RWPE1 (cell line): ENCODE data around the gene NRP2.

Source experiments
- CTCF ChIA-PET: fragments of 350-600 bp; sonication (Branson Sonifier 250); formaldehyde crosslinking; extraction: SDS; loops from one replicate; lab custom pipeline; 2021; lab: Yijun Ruan, JAX
- POLR2A ChIA-PET: fragments of 400-600 bp; formaldehyde crosslinking; extraction: SDS; loops from one replicate; lab custom pipeline; 2020; ENCODE audit warnings: antibody characterized with exemption; ENCODE audit not compliant: low non-redundant PET; lab: Yijun Ruan, JAX
- DNase-seq: peaks from one replicate; pipeline ENCODE4 v3.0.0; 2012; ENCODE audit warnings: low spot score
- H3K27ac ChIP-seq: fragments of 450-650 bp; 2 replicates; pipeline ENCODE4 v1.5.1; 2017
- CTCF ChIP-seq: fragments of 450-650 bp; conservative IDR thresholded peaks from 2 replicates; pipeline ENCODE4 v1.5.1; 2017; ENCODE audit warnings: low read depth, mild to moderate bottlenecking

NRP2 gene

GRCh38 chr2:205642599-205643356 is 39.5 kb upstream of the NRP2 start:
- no peak for DNase-seq
- CTCF ChIA-PET = interaction anchor here (0.7 kb wide), 1 partner anchor 17 kb away, joined by 6 read pairs; no protein-coding TSS in a partner anchor

GRCh38 chr2:205643391-205643885 is 38.9 kb upstream of the NRP2 start:
- ChIA-PET POLR2A (no interaction called here), CTCF (interaction anchor here (0.7 kb wide), 1 partner anchor 16 kb away, joined by 6 read pairs; no protein-coding TSS in a partner anchor)
- TF ChIP-seq CTCF = no peak
- no peak overlapping the region for H3K27ac ChIP-seq
- no peak for DNase-seq

More at GRCh38 chr2:205642599-205643356, 39.5 kb upstream of the NRP2 start:
- POLR2A ChIA-PET = no interaction called here
- no peak for TF ChIP-seq CTCF
- no peak overlapping the region for H3K27ac ChIP-seq

GRCh38 chr2:205644018-205644417 is 38.3 kb upstream of the NRP2 start:
- TF ChIP-seq CTCF = no peak
- no peak overlapping the region for H3K27ac ChIP-seq
- ChIA-PET POLR2A (no interaction called here), CTCF (no interaction called here)
- DNase-seq = peak; percentile 28

DNA sequence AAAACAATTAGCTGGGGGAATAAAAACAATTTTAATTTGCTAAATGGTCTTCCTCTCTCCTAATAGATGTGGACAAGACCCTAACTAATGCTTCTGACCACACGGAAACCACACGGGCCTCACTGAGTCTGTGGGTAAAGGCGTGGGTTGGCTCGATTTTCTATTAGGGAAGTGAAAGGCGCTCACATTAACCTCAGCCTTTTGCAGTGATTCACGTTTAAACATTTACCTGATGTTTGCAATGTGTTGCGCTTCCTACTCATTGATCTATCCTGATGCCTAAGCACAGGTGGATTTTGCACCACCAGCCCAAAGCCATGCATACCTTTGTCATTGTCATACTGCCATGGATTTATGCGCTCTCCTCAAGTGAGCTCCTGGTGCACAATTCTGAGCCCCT is 35.6 kb upstream of the NRP2 start:
- CTCF ChIA-PET = no interaction called here
- no peak for TF ChIP-seq CTCF
- no peak overlapping the region for H3K27ac ChIP-seq
- POLR2A ChIA-PET = no interaction called here
- no peak for DNase-seq

- no peak for TF ChIP-seq CTCF
- CTCF ChIA-PET = no interaction called here
- H3K27ac ChIP-seq = no peak overlapping the region
- POLR2A ChIA-PET = no interaction called here
- peak; percentile 67 for DNase-seq
Observed at GRCh38 chr2:205650450-205650849, 31.9 kb upstream of the NRP2 start.

DNA sequence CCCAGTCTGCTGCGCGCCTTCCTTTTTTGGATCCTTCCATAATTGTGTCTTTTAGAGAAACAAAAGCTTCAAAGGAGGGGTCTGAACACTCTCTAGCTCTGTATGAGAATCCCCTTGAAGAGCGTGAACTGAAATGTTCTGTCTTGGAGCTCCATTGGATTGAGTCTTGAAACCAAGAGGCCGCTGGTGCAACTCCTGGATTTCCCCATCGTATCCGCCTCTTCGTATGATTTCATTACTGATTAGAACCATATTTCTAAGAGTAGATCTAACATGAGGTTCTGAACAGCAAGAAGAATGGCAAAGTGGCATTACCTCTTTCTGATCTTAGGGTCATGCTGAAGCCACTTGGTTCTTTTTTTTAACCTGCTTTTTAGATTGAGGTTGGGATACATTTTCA is 31.4 kb upstream of the NRP2 start:
- POLR2A ChIA-PET = no interaction called here
- TF ChIP-seq CTCF = no peak
- DNase-seq = no peak
- H3K27ac ChIP-seq = no peak overlapping the region
- CTCF ChIA-PET = no interaction called here
